HEK293 (cell line): ENCODE measurements around the gene UPK3B.
A peak's percentile ranks its signal among the peaks of the same experiment; 100 is the strongest.
"Not testable (repeated sequence)": the region's sequence is repeated elsewhere in the genome, so short reads cannot be mapped to it uniquely, and the experiment has no call there.

Experiments
- CTCF ChIA-PET: fragments of 350-600 bp; formaldehyde crosslinking; extraction: SDS; loops from one replicate; lab custom pipeline; 2021; ENCODE audit warnings: antibody characterized with exemption; lab: Yijun Ruan, JAX
- POLR2A ChIA-PET: fragments of 300-600 bp; formaldehyde crosslinking; extraction: SDS; loops from one replicate; lab custom pipeline; 2020; ENCODE audit warnings: antibody characterized with exemption, inconsistent platforms; lab: Yijun Ruan, JAX
- H3K27ac ChIP-seq: fragments of 200-500 bp; sonication (Bioruptor generic); 2 replicates; pipeline ENCODE4 v1.5.1; 2014; ENCODE audit warnings: low read depth, low read length, control low read depth, inconsistent platforms; ENCODE audit errors: extremely low read depth
- H3K36me3 ChIP-seq, 2 experiments: fragments of 200-500 bp in 1 of 2; sonication (Bioruptor generic) in 1 of 2; 1 replicate in 1 of 2; 2 replicates in 1 of 2; pipeline ENCODE4 v1.5.1; 2014 to 2017; ENCODE audit warnings: inconsistent platforms in 2 of 2, low read length in 2 of 2; ENCODE audit not compliant: control insufficient read depth in 2 of 2, insufficient read depth in 1 of 2
- H3K4me1 ChIP-seq: fragments of 200-500 bp; sonication (Bioruptor generic); 2 replicates; pipeline ENCODE4 v1.5.1; 2014; ENCODE audit warnings: mild to moderate bottlenecking, low read length, inconsistent platforms; ENCODE audit not compliant: control insufficient read depth, insufficient read depth
- H3K4me3 ChIP-seq: 2 replicates; pipeline ENCODE4 v1.5.1; 2011; ENCODE audit warnings: low read depth, mild to moderate bottlenecking, control low read depth, low read length, moderate library complexity
- H3K9me3 ChIP-seq: fragments of 200-500 bp; sonication (Bioruptor generic); 2 replicates; pipeline ENCODE4 v1.5.1; 2014; ENCODE audit warnings: low read depth, low read length, inconsistent platforms; ENCODE audit not compliant: control insufficient read depth, insufficient read depth
- HOXD13 ChIP-seq: sonication (generic); formaldehyde crosslinking; IDR thresholded peaks from 2 replicates; pipeline ENCODE4 v1.8.0; 2022; ENCODE audit warnings: missing genetic modification reagents, borderline replicate concordance
- SETDB1 ChIP-seq: IDR thresholded peaks from one replicate; pipeline ENCODE4 v1.6.1; 2017; ENCODE audit warnings: mild to moderate bottlenecking, low read length, moderate library complexity, mixed read lengths; ENCODE audit not compliant: insufficient read length
- SP3 ChIP-seq: fragments of 450-650 bp; formaldehyde crosslinking; IDR thresholded peaks from 2 replicates; pipeline ENCODE4 v1.5.1; 2016; ENCODE audit warnings: missing biosample characterization, missing genetic modification characterization
- ZBTB1 ChIP-seq: fragments of 450-650 bp; formaldehyde crosslinking; IDR thresholded peaks from 2 replicates; pipeline ENCODE4 v1.5.1; 2016; ENCODE audit warnings: missing biosample characterization, missing genetic modification characterization
- ZFHX2 ChIP-seq: fragments of 450-650 bp; formaldehyde crosslinking; conservative IDR thresholded peaks from 2 replicates; pipeline ENCODE4 v1.5.1; 2016; ENCODE audit warnings: missing biosample characterization, missing genetic modification characterization
- ZNF138 ChIP-seq: fragments of 450-650 bp; formaldehyde crosslinking; IDR thresholded peaks from 2 replicates; pipeline ENCODE4 v1.5.1; 2016; ENCODE audit warnings: missing biosample characterization, missing genetic modification characterization, borderline replicate concordance
- ZNF174 ChIP-seq: fragments of 450-650 bp; formaldehyde crosslinking; IDR thresholded peaks from 2 replicates; pipeline ENCODE4 v1.5.0; 2017; ENCODE audit warnings: missing biosample characterization, mild to moderate bottlenecking, missing genetic modification characterization
- ZNF426 ChIP-seq: fragments of 450-650 bp; formaldehyde crosslinking; IDR thresholded peaks from 2 replicates; pipeline ENCODE4 v1.5.1; 2017; ENCODE audit warnings: missing biosample characterization, missing genetic modification characterization, mild to moderate bottlenecking, inconsistent platforms, moderate library complexity
- ZNF510 ChIP-seq: fragments of 450-650 bp; formaldehyde crosslinking; IDR thresholded peaks from 2 replicates; pipeline ENCODE4 v1.5.1; 2018; ENCODE audit warnings: mild to moderate bottlenecking, missing genetic modification characterization, missing biosample characterization; ENCODE audit not compliant: insufficient replicate concordance
- ZNF530 ChIP-seq: fragments of 450-650 bp; formaldehyde crosslinking; IDR thresholded peaks from 2 replicates; pipeline ENCODE4 v1.5.1; 2016; ENCODE audit warnings: low read depth, missing biosample characterization, missing genetic modification characterization
- ZNF555 ChIP-seq: fragments of 450-650 bp; formaldehyde crosslinking; conservative IDR thresholded peaks from 2 replicates; pipeline ENCODE4 v1.5.1; 2017; ENCODE audit warnings: missing biosample characterization, mild to moderate bottlenecking, missing genetic modification characterization, inconsistent platforms
- ZNF558 ChIP-seq: fragments of 450-650 bp; formaldehyde crosslinking; IDR thresholded peaks from 2 replicates; pipeline ENCODE4 v1.5.1; 2016; ENCODE audit warnings: missing biosample characterization, missing genetic modification characterization
- ZNF600 ChIP-seq: fragments of 450-650 bp; formaldehyde crosslinking; IDR thresholded peaks from 2 replicates; pipeline ENCODE4 v1.5.1; 2016; ENCODE audit warnings: missing biosample characterization, missing genetic modification characterization
- ZNF792 ChIP-seq: fragments of 450-650 bp; formaldehyde crosslinking; IDR thresholded peaks from 2 replicates; pipeline ENCODE4 v1.5.1; 2016; ENCODE audit warnings: missing biosample characterization, missing genetic modification characterization
- TF ChIP-seq, protein P1 (sequence below): fragments of 450-650 bp; formaldehyde crosslinking; IDR thresholded peaks from 2 replicates; pipeline ENCODE4 v1.5.1; 2016; ENCODE audit warnings: missing biosample characterization, missing genetic modification characterization, borderline replicate concordance
- TF ChIP-seq, protein P2 (sequence below): fragments of 450-650 bp; formaldehyde crosslinking; IDR thresholded peaks from 2 replicates; pipeline ENCODE4 v1.5.1; 2016; ENCODE audit warnings: missing biosample characterization, missing genetic modification characterization

The UPK3B gene

DNA sequence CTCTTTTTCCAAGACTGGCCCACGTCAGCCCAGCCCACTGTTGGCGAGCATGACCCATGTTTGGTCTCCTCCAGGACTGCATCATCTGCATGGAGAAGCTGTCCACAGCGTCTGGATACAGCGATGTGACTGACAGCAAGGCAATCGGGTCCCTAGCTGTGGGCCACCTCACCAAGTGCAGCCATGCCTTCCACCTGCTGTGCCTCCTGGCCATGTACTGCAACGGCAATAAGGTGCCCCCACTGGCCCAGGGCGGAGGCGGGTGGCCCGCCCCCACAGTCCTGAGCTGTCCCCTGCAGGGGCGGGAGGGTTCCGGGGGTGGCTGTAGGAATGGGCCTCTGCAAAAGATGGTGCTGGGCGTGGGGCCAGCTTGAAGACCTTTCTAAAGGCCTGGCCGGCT lies 8.1 kb upstream of the UPK3B start:
- POLR2A ChIA-PET, CTCF ChIA-PET, H3K9me3 ChIP-seq, H3K4me1 ChIP-seq, H3K36me3 ChIP-seq, H3K4me3 ChIP-seq, H3K27ac ChIP-seq: not testable (repeated sequence)
- 0 out of 2 replicates have a peak, but pooled peaks have one; percentile 17 for TF ChIP-seq ZFHX2 (tag by site-specific recombination)

DNA sequence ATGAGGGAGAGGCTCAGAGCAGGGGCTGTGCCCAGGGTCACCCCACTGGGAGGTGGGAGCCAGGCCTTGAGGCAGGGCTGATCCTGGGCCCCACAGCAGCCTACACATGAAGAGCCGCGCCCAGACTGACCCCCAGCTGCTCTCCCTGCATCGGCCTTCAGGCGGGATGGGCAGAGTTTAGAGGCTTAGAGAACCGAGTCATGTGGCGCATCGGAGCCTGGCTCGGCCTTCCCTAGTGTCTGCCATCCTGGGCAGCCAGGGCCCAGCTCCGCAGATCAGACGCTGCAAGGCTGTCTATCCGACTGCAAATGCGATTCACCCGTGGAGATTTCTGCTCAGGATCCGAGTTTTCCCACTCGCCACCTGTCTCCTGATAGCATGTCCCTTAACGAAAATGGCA lies 7.5 kb upstream of the UPK3B start:
- CTCF ChIA-PET, H3K27ac ChIP-seq, H3K36me3 ChIP-seq, H3K9me3 ChIP-seq, H3K4me3 ChIP-seq, POLR2A ChIA-PET, H3K4me1 ChIP-seq: not testable (repeated sequence)

DNA sequence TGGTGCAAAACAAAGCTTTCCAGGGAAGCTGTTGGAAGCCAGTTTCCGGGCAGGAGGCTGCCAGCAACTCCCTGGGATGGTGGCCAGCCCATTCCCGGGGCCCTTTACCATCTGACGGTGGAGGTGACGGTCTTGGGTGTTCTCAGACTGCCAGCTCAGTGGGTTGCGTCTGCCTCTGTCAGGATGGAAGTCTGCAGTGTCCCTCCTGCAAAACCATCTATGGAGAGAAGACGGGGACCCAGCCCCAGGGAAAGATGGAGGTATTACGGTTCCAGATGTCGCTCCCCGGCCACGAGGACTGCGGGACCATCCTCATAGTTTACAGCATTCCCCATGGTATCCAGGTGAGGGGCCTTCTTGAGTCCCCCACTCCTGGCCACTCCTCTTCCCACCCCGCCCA lies 7.1 kb upstream of the UPK3B start:
- H3K4me1 ChIP-seq, CTCF ChIA-PET, H3K4me3 ChIP-seq, POLR2A ChIA-PET, H3K27ac ChIP-seq, H3K36me3 ChIP-seq, H3K9me3 ChIP-seq: not testable (repeated sequence)

DNA sequence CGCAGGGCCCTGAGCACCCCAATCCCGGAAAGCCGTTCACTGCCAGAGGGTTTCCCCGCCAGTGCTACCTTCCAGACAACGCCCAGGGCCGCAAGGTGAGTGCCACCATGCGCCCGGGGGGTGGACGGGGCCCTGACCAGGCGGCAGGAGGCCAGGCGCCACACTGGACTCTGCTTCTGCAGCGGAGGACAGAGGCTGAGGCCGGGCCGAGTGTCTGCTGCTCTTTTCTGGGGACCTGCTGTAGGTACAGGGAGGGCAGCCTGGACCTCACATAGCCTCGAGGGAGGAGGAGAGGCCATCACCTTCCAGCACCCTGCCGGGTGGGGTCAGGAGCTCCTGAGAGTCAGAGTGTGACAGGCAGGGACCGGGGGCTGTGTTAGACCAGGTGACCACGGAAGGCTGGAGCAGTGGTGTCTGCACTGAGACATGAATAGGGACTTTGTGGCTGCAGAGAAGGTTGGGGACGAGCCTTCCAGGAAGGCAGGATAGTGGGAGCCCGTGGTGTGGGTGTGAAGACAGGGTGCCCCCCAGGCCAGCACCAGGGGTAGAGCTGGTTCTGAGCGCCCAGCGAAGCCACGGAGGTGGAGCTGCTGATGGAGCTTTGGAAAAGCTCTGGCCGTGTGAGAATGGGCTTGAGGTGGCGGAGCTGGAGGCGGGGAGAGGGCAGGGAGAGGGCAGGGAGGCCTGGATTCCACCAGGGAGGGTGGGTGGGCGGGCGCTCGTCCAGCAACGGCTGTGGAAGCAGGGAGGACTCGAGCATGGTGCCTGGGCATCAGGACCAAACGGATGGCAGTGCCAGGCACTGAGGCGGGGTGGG lies 5.8 kb upstream of the UPK3B start:
- H3K27ac ChIP-seq, H3K4me1 ChIP-seq, H3K36me3 ChIP-seq, H3K4me3 ChIP-seq, H3K9me3 ChIP-seq, POLR2A ChIA-PET, CTCF ChIA-PET: not testable (repeated sequence)

DNA sequence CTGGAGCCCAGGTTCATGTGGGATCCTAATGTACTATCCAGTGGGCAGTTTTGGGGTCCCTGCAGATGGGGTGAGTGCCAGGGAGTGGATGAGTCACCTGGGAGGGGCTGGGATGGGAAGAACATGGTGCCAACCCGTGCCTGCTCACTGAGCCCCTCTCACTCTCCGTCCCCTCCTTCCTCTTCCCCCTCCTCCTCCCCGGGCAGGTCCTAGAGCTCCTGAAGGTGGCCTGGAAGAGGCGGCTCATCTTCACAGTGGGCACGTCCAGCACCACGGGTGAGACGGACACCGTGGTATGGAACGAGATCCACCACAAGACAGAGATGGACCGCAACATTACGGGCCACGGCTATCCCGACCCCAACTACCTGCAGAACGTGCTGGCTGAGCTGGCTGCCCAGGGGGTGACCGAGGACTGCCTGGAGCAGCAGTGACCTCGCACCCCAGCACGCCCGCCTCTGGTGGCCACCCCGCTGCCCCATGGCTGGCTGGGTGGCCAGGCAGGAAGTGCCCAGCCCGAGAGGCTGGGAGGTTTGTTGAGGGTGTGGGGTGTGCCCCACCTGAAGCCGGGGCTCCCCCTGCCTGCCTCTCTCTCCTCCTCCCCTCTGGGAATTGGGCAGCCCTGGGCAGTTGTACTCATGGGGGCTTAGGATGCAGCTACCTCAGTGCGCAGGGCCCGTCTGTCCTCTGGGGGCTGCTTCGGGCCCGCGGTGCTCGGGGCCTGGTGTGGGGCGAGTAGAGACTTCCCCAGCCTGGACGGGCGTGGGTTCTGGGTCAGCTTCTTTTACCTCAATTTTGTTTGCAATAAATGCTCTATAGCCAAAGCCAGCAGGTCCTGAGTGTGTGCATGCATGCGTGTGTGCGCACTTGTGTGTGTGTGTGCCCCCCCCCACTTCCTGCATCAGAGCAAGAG lies 4.9 kb upstream of the UPK3B start:
- no peaks in the 10 kb centered on the region for H3K36me3 ChIP-seq
- TF ChIP-seq ZNF555 (tag by site-specific recombination) (no peak), ZNF600 (tag by site-specific recombination) (0 out of 2 replicates have a peak, but pooled peaks have one; percentile 26)
- TF ChIP-seq, all 188 proteins: peak for 1
- Histone ChIP-seq H3K9me3 (no peaks in the 10 kb centered on the region), H3K4me1 (no peaks in the 10 kb centered on the region), H3K4me3 (no peak overlapping the region), H3K27ac (no peak overlapping the region)
- ChIA-PET POLR2A (no interaction called here), CTCF (no interaction called here)

DNA sequence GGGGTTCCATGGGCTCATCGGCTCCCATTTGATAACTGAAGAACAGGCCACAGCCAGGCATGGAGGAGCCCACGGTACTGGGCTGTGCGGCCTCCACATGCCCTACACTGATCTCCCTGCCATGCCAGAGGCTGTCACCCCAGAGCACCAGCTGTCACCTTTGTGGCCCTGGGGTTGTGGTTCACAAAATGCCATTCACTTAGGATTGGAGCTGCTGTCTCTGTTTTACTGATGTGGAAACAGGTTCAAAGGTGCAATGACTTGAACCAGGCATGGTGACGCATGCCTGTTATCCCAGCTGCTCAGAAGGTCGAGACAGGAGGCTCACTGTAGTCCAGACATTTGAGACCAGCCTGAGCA lies 4.3 kb upstream of the UPK3B start:
- no peak overlapping the region for H3K4me3 ChIP-seq
- H3K9me3 ChIP-seq, result no peaks in the 10 kb centered on the region
- H3K36me3 ChIP-seq, result no peaks in the 10 kb centered on the region
- no peaks in the 10 kb centered on the region for H3K4me1 ChIP-seq
- ChIA-PET CTCF (no interaction called here), POLR2A (no interaction called here)
- H3K27ac ChIP-seq, result no peak overlapping the region
- TF ChIP-seq ZBTB1 (tag by site-specific recombination) (no peak), SP3 (no peak), ZNF510 (tag by site-specific recombination) (no peak), ZNF138 (tag by site-specific recombination) (no peak), ZNF558 (tag by site-specific recombination) (no peak), HOXD13 (CRISPR knock-in tag) (no peak), SETDB1 (no peak), ZNF426 (no peak), ZNF530 (no peak), ZNF792 (tag by site-specific recombination) (no peak), ZNF174 (tag by site-specific recombination) (no peak)
- TF ChIP-seq, protein P1, sequence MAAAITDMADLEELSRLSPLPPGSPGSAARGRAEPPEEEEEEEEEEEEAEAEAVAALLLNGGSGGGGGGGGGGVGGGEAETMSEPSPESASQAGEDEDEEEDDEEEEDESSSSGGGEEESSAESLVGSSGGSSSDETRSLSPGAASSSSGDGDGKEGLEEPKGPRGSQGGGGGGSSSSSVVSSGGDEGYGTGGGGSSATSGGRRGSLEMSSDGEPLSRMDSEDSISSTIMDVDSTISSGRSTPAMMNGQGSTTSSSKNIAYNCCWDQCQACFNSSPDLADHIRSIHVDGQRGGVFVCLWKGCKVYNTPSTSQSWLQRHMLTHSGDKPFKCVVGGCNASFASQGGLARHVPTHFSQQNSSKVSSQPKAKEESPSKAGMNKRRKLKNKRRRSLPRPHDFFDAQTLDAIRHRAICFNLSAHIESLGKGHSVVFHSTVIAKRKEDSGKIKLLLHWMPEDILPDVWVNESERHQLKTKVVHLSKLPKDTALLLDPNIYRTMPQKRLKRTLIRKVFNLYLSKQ (tag by site-specific recombination), result no peak
- TF ChIP-seq, protein P2, sequence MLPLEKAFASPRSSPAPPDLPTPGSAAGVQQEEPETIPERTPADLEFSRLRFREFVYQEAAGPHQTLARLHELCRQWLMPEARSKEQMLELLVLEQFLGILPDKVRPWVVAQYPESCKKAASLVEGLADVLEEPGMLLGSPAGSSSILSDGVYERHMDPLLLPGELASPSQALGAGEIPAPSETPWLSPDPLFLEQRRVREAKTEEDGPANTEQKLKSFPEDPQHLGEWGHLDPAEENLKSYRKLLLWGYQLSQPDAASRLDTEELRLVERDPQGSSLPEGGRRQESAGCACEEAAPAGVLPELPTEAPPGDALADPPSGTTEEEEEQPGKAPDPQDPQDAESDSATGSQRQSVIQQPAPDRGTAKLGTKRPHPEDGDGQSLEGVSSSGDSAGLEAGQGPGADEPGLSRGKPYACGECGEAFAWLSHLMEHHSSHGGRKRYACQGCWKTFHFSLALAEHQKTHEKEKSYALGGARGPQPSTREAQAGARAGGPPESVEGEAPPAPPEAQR (tag by site-specific recombination), result no peak
